PC-3 (cell line): ENCODE data around the gene PRMT3.

Experiments
- CTCF ChIP-seq: fragments of 300-600 bp; sonication (generic); conservative IDR thresholded peaks from 2 replicates; pipeline ENCODE4 v1.5.1; 2017; ENCODE audit warnings: antibody characterized with exemption, low read depth, mild to moderate bottlenecking, low read length
- EZH2 ChIP-seq: fragments of 300-600 bp; sonication (generic); IDR thresholded peaks from one replicate; pipeline ENCODE4 v1.6.1; 2017; ENCODE audit warnings: antibody characterized with exemption, mild to moderate bottlenecking, low read length; ENCODE audit not compliant: unreplicated experiment
- EZH2phosphoT487 ChIP-seq: fragments of 300-600 bp; sonication (generic); IDR thresholded peaks from 2 replicates; pipeline ENCODE4 v1.6.1; 2018; ENCODE audit warnings: mild to moderate bottlenecking, antibody characterized with exemption, low read length, borderline replicate concordance

- TF ChIP-seq CTCF (no peak), EZH2phosphoT487 (no peak), EZH2 (no peak)
These were observed 36.4 kb upstream of the PRMT3 start for GRCh38 chr11:20351136-20351535.
